ENCODE results near the gene SHQ1. TPM values are rescaled to one million over a fixed set of nuclear protein-coding genes. Genes with fewer than 3 reads are reported as not detected.

Gene SHQ1
- total and polyA plus RNA-seq, 4 donors: 7.3 to 25.0 (median 16.0) TPM

DNA sequence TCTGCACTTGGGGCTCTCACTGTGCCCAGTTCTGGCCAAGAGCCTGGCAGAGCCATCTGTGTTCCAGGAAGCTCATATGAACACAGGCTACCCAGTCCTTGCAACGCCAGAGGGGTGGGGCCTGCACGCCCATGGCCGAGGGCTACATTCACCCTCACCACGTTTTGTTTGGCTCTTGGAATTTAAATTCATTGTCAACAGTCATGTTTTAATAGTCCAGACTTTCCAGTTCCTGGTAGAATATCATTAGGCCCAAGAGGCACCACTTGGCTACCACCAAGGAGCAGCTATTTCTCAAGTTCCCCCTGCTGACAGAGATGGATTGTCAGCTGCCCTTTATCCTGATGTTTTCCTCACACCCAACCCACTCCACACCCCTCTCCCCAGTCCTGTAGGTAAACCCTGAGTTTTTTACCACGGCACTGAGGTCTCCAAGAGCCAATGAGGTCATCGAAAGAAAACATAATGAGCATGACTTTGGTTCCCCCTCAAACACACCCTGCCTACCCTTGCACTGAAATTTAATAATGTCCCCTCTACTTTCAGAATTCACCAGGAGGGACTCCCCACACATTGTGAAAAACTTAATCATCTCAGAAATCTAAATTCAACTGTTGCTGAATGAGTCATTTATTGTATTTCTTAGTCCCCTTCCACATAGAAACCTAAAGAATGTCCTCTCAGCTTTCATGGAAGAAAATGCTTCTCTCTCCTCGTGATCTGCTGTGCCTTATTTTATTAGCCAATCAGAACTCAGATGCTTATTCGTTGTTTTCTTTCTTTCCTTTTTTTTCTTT is 125.1 kb downstream of the SHQ1 start:
- Histone ChIP-seq H3K9me3 (ENCODE audit: control insufficient read depth in 4 of 4, insufficient read depth in 3 of 4, low read length in 3 of 4) (no peaks in the 10 kb centered on the region), H3K9ac (ENCODE audit: insufficient read depth in 1 of 2, low read length in 2 of 2) (no peak overlapping the region), H3K27me3 (ENCODE audit: control insufficient read depth in 3 of 3, insufficient read depth in 3 of 3, low read length in 2 of 3) (no peaks in the 10 kb centered on the region), H3K4me3 (no peak overlapping the region), H3K36me3 (ENCODE audit: control insufficient read depth in 4 of 4, insufficient read depth in 4 of 4, low read length in 4 of 4) (no peaks in the 10 kb centered on the region), H3K4me1 (ENCODE audit: control insufficient read depth in 5 of 5, insufficient read depth in 5 of 5, low read length in 5 of 5) (peaks cover 0 to 12% (median 3%) of the 10 kb centered on the region in 5 donors), H3K27ac (ENCODE audit: low read depth in 1 of 2, low read length in 1 of 2) (no peak overlapping the region)
- ATAC-seq (ENCODE audit: insufficient read depth, low FRiP score) (no peak), DNase-seq (peak in 1 of 3 donors; percentile 16)
- 54 to 75% methylated on average over 8 of the region's 8 CpGs for WGBS, 2 donors
- TF ChIP-seq, protein P1, sequence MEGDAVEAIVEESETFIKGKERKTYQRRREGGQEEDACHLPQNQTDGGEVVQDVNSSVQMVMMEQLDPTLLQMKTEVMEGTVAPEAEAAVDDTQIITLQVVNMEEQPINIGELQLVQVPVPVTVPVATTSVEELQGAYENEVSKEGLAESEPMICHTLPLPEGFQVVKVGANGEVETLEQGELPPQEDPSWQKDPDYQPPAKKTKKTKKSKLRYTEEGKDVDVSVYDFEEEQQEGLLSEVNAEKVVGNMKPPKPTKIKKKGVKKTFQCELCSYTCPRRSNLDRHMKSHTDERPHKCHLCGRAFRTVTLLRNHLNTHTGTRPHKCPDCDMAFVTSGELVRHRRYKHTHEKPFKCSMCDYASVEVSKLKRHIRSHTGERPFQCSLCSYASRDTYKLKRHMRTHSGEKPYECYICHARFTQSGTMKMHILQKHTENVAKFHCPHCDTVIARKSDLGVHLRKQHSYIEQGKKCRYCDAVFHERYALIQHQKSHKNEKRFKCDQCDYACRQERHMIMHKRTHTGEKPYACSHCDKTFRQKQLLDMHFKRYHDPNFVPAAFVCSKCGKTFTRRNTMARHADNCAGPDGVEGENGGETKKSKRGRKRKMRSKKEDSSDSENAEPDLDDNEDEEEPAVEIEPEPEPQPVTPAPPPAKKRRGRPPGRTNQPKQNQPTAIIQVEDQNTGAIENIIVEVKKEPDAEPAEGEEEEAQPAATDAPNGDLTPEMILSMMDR (IDR thresholded peaks at IDR 0.05; ENCODE audit: control extremely low read depth, extremely low read depth): no peak

DNA sequence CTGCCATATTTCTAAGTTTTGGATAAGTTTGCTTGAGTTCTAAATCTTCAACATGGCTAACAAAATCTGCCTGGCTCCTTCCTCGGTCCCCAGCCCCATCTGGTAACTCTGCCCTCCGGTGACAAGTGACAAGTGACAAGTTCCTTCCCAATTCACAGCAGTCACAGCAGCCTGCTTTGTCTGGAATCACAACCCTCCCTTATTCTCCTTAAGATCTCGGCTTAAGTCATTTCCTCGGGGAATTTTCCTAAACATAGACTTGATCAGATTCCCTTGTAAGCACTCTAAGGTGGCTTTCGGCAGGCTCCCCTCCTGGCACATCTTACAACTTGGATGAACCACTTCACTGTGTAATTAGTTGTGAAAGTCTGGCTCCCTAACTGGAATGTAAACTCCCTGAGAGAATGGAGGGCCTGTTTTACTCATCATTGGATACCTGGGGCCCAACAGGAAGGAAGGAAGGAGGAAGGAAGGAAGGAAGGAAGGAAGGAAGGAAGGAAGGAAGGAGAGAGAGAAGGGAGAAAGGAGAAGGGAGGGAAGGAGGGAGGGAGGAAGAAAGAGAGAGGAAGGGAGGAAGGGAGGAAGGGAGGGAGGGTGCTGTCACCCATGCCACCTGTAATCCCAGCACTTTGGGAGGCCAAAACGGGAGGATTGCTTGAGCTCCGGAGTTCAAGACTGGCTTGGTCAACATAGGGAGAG is 126.4 kb downstream of the SHQ1 start:
- 55 to 56% methylated on average over 7 of the region's 7 CpGs for WGBS, 2 donors
- Histone ChIP-seq H3K27me3 (ENCODE audit: control insufficient read depth in 3 of 3, insufficient read depth in 3 of 3, low read length in 2 of 3) (no peaks in the 10 kb centered on the region), H3K4me1 (ENCODE audit: control insufficient read depth in 5 of 5, insufficient read depth in 5 of 5, low read length in 5 of 5) (peaks cover 0 to 7% (median 3%) of the 10 kb centered on the region in 5 donors), H3K36me3 (ENCODE audit: control insufficient read depth in 4 of 4, insufficient read depth in 4 of 4, low read length in 4 of 4) (no peaks in the 10 kb centered on the region), H3K9me3 (ENCODE audit: control insufficient read depth in 4 of 4, insufficient read depth in 3 of 4, low read length in 3 of 4) (no peaks in the 10 kb centered on the region), H3K27ac (ENCODE audit: low read depth in 1 of 2, low read length in 1 of 2) (no peak overlapping the region), H3K9ac (ENCODE audit: insufficient read depth in 1 of 2, low read length in 2 of 2) (no peak overlapping the region), H3K4me3 (no peak overlapping the region)
- TF ChIP-seq, protein P1 (IDR thresholded peaks at IDR 0.05; ENCODE audit: control extremely low read depth, extremely low read depth): no peak
- ATAC-seq (ENCODE audit: insufficient read depth, low FRiP score) (no peak), DNase-seq (peak in 1 of 3 donors; percentile 27)

DNA sequence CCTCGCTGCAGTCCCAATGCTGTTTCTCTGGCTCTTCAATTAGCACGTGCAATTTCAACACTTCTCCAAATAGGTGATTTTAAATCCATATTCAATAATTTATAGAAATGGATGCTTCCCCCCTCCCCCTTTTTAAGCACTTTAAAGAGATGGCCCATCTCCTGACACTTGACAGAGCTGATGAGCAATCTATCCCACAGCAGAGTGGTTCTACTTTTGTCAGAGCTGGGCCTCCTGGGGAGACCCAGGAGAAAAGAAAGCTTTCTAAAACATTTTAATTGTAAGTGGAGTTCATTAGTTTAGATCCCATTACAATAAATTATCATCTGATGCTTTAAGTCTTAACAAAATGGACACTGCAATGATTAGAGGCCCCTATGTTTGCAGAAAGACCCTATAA is 127.7 kb downstream of the SHQ1 start:
- H3K9me3 ChIP-seq (ENCODE audit: control insufficient read depth in 4 of 4, insufficient read depth in 3 of 4, low read length in 3 of 4): peaks cover 0 to 2% (median under 1%) of the 10 kb centered on the region in 4 donors
- H3K4me3 ChIP-seq: no peak overlapping the region
- H3K36me3 ChIP-seq (ENCODE audit: control insufficient read depth in 4 of 4, insufficient read depth in 4 of 4, low read length in 4 of 4): no peaks in the 10 kb centered on the region
- TF ChIP-seq, protein P1 (IDR thresholded peaks at IDR 0.05; ENCODE audit: control extremely low read depth, extremely low read depth): no peak
- H3K4me1 ChIP-seq (ENCODE audit: control insufficient read depth in 5 of 5, insufficient read depth in 5 of 5, low read length in 5 of 5): peaks cover 0 to 7% (median 3%) of the 10 kb centered on the region in 5 donors
- H3K27me3 ChIP-seq (ENCODE audit: control insufficient read depth in 3 of 3, insufficient read depth in 3 of 3, low read length in 2 of 3): no peaks in the 10 kb centered on the region
- WGBS, 2 donors: 96 to 97% methylated on average over 2 of the region's 2 CpGs
- H3K9ac ChIP-seq (ENCODE audit: insufficient read depth in 1 of 2, low read length in 2 of 2): no peak overlapping the region
- no peak overlapping the region for H3K27ac ChIP-seq (ENCODE audit: low read depth in 1 of 2, low read length in 1 of 2)
- no peak for DNase-seq
- ATAC-seq (ENCODE audit: insufficient read depth, low FRiP score): no peak
